Loucy (cell line): ENCODE results near the gene TMEM18.

Experiments
- H2AFZ ChIP-seq: fragments of 200-600 bp; sonication (generic); 2 replicates; pipeline ENCODE4 v1.6.0; 2016; ENCODE audit warnings: antibody characterized with exemption, mild to moderate bottlenecking, low read length, moderate library complexity
- H3F3A ChIP-seq: fragments of 200-600 bp; 2 replicates; pipeline ENCODE4 v1.6.0; 2016; ENCODE audit warnings: antibody characterized with exemption, low read depth, mild to moderate bottlenecking
- H3K27me3 ChIP-seq: fragments of 200-600 bp; sonication (generic); 2 replicates; pipeline ENCODE4 v1.6.1; 2014; ENCODE audit warnings: low read length, mild to moderate bottlenecking; ENCODE audit not compliant: insufficient read depth, poor library complexity, severe bottlenecking
- H3K36me3 ChIP-seq: fragments of 200-600 bp; sonication (generic); 2 replicates; pipeline ENCODE4 v1.6.1; 2016; ENCODE audit warnings: low read length; ENCODE audit not compliant: insufficient read depth
- H3K4me1 ChIP-seq: fragments of 200-600 bp; sonication (generic); 2 replicates; pipeline ENCODE4 v1.5.1; 2014; ENCODE audit warnings: low read length, mild to moderate bottlenecking; ENCODE audit not compliant: insufficient read depth, poor library complexity, severe bottlenecking
- H3K4me2 ChIP-seq: fragments of 200-600 bp; sonication (generic); 2 replicates; pipeline ENCODE4 v1.6.0; 2014; ENCODE audit warnings: antibody characterized with exemption, low read length, low read depth, mild to moderate bottlenecking; ENCODE audit not compliant: poor library complexity, severe bottlenecking
- H3K4me3 ChIP-seq: fragments of 200-600 bp; sonication (generic); 2 replicates; pipeline ENCODE4 v1.5.1; 2014; ENCODE audit warnings: low read length, mild to moderate bottlenecking, mixed read lengths; ENCODE audit not compliant: poor library complexity, severe bottlenecking
- H3K79me2 ChIP-seq: fragments of 200-600 bp; sonication (generic); 2 replicates; pipeline ENCODE4 v1.6.1; 2014; ENCODE audit warnings: low read length; ENCODE audit not compliant: insufficient read depth
- H3K9ac ChIP-seq: fragments of 200-600 bp; sonication (generic); 2 replicates; pipeline ENCODE4 v1.6.0; 2014; ENCODE audit warnings: mild to moderate bottlenecking, low read depth, low read length, moderate library complexity; ENCODE audit not compliant: poor library complexity, severe bottlenecking
- H3K9me2 ChIP-seq: fragments of 200-600 bp; sonication (generic); replicated peaks from 2 replicates; pipeline ENCODE4 v1.6.1; 2016; ENCODE audit warnings: low read depth, low read length, mixed read lengths
- H3K9me3 ChIP-seq: fragments of 200-600 bp; sonication (generic); 2 replicates; pipeline ENCODE4 v1.6.1; 2014; ENCODE audit warnings: mild to moderate bottlenecking, antibody characterized with exemption, low read length, low read depth; ENCODE audit not compliant: insufficient read depth
- H4K20me1 ChIP-seq: fragments of 200-600 bp; sonication (generic); 2 replicates; pipeline ENCODE4 v1.6.0; 2014; ENCODE audit warnings: antibody characterized with exemption, low read length, mild to moderate bottlenecking; ENCODE audit not compliant: insufficient read depth, poor library complexity, severe bottlenecking
- CTCF ChIP-seq: fragments of 200-600 bp; sonication (generic); conservative IDR thresholded peaks from 2 replicates; pipeline ENCODE4 v1.5.1; 2014; ENCODE audit warnings: mild to moderate bottlenecking, antibody characterized with exemption, low read length
- EZH2phosphoT487 ChIP-seq: fragments of 200-600 bp; IDR thresholded peaks from 2 replicates; pipeline ENCODE4 v1.6.1; 2018; ENCODE audit warnings: antibody characterized with exemption, mild to moderate bottlenecking, moderate library complexity, borderline replicate concordance

Gene TMEM18

GRCh38 chr2:637804-638203, 39.4 kb downstream of the TMEM18 start:
- TF ChIP-seq EZH2phosphoT487 (no peak), CTCF (no peak)
- Histone ChIP-seq H3K4me2 (no peak overlapping the region), H3K9me2 (no peaks in the 10 kb centered on the region), H4K20me1 (no peaks in the 10 kb centered on the region), H3K79me2 (no peaks in the 10 kb centered on the region), H3K9me3 (no peaks in the 10 kb centered on the region), H3K36me3 (no peaks in the 10 kb centered on the region), H3K4me3 (no peak overlapping the region), H3K27me3 (no peaks in the 10 kb centered on the region), H3F3A (no peaks in the 10 kb centered on the region), H2AFZ (no peak overlapping the region), H3K9ac (no peak overlapping the region), H3K4me1 (no peaks in the 10 kb centered on the region)

GRCh38 chr2:637406-637776, 39.8 kb downstream of the TMEM18 start:
- Histone ChIP-seq H3K9me2 (no peaks in the 10 kb centered on the region), H3K4me1 (no peaks in the 10 kb centered on the region), H4K20me1 (no peaks in the 10 kb centered on the region), H3K9ac (no peak overlapping the region), H3K27me3 (no peaks in the 10 kb centered on the region), H3K4me2 (no peak overlapping the region), H3K4me3 (no peak overlapping the region), H3F3A (no peaks in the 10 kb centered on the region), H2AFZ (no peak overlapping the region), H3K79me2 (no peaks in the 10 kb centered on the region), H3K9me3 (no peaks in the 10 kb centered on the region), H3K36me3 (no peaks in the 10 kb centered on the region)
- TF ChIP-seq CTCF (no peak), EZH2phosphoT487 (no peak)

DNA sequence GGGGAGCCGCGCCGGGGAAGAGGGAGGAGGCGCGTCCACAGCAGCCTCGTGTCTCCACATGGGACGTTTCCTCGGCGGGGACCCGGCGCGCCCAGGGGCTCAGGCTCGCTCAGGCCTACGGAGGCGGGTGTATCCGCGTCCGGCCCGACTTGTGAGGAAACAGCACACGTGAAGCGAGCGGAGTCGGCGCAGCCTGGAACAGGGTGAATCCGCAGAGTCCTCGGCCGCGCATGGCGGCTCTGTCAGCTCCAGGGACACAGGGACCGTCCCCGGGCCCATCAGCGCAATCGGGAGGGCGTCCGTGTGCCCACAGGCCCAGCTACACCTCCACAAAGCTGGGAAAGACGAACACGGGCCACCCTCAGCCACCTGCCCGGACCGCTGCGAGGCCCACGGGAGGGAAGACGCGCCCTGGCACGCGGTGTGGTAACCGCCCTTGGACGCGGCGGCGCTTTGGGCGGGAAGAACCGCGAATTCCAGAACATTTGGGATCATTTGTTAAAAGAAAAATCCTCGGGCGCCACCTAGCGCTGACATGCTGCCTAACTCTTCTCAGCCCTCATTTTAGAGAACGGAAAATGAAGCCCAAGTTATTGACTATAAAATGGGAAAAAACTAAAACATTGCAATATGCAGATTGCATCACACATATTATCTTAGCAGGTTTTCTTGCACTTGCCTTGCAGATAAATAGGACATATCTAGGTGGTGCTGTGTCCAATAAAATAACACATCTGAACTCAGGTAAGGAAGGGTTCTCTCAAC, 40.4 kb downstream of the TMEM18 start:
- TF ChIP-seq EZH2phosphoT487 = no peak
- TF ChIP-seq CTCF = peak; percentile 91
- Histone ChIP-seq H3K9me3 (no peaks in the 10 kb centered on the region), H3K36me3 (no peaks in the 10 kb centered on the region), H4K20me1 (no peaks in the 10 kb centered on the region), H3K4me1 (no peaks in the 10 kb centered on the region), H3K4me2 (peak overlapping the region; percentile 43), H3K4me3 (no peak overlapping the region), H2AFZ (peak overlapping the region; percentile 42; the same call in 1 of the 2 replicates), H3K9ac (no peak overlapping the region), H3K27me3 (no peaks in the 10 kb centered on the region), H3K79me2 (no peaks in the 10 kb centered on the region), H3F3A (no peaks in the 10 kb centered on the region), H3K9me2 (no peaks in the 10 kb centered on the region)
